Measurements from ENCODE around the gene GBE1. TPM values are rescaled to one million over a fixed set of nuclear protein-coding genes. Genes with fewer than 3 reads are reported as not detected.

The GBE1 gene
- 10.8 and 12.7 TPM in 2 replicates for total RNA-seq (2022)
- percentile 57 among the genes with signal in this experiment for Bru-seq, nascent RNA
- percentile 42 among the genes with signal in this experiment for BruChase-seq, experiment 1, labeled RNA remaining after a 6-hour chase
- BruChase-seq, experiment 2, labeled RNA remaining after a 2-hour chase, result percentile 42 among the genes with signal in this experiment
- long read RNA-seq, transcript GBE1-201 (16 exons, 3,461 nt), result major isoform, 7 of 11 reads
- long read RNA-seq, partial matches to known transcripts, result 3 of 11 reads
- long read RNA-seq, other reads (novel, unspliced or antisense), result 1 of 11 reads

DNA sequence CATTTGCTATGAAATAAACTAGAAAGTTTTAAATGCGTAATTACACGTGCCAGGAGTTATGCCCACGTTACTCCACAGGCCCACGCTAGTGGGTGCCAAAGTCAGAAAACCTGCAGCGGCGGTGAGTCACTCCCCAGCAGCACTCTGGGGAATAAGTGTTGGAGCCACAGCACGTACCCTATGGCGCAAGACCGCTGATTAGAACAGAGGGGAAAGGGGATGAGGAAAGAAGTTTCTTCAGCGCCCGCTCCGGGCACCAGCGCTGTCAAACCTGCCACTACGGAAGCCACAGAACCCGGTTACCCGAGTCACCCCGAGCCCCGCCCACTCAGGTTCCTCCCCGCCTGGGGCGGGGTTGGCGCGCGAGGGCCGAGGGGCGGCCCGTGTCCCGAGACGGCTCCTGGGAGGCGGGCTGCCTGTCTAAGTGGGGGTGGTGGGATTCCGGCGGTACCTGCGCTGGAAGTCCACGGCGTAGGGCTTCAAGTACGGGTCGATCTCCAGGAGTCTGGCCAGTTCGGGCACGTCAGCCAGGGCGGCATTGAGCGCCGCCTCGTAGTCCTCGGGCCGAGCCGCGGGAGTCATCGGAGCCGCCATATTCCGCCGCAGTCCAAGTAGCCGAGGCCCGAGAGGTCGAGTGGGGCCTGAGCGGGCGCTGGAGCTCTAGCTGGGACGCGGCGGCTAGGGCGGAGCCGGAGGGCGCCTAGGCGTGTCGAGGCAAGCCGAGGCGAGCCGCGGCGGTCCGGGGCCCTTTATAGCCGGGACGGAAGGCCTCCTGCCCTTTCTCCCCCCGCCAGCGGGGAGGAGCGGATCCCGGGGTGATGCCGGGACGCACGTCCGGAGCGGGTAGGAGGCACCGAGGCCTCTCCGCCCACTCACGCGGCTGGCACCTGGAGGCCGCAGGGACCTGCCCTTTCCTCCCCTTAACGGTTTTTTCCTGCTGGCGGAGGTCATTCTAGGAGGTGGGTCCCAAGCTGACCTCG is at the start of gene GBE1:
GBE1 (minus strand) TSS at position 722 of the 980 bp plus-strand sequence; CDS start at position 594, 128 bp downstream.
- Mint-ChIP-seq H3K9me3 (ENCODE audit: low read depth, unreplicated experiment) (no peaks in the 10 kb centered on the region), H3K36me3 (ENCODE audit: insufficient read depth, unreplicated experiment) (peaks cover 18% of the 10 kb centered on the region), H3K27ac (ENCODE audit: unreplicated experiment) (peak within 1 kb of the TSS; percentile 93), H3K4me1 (ENCODE audit: low read depth, unreplicated experiment) (peaks cover 17% of the 10 kb centered on the region), H3K27me3 (ENCODE audit: unreplicated experiment) (no peaks in the 10 kb centered on the region), H3K4me3 (ENCODE audit: low read depth, unreplicated experiment) (peak within 1 kb of the TSS; percentile 77)
- intact Hi-C loops (cut with micrococcal nuclease; ENCODE audit: unreplicated experiment), result loop anchor here (10.0 kb wide), 1 partner anchor 374 kb away; no protein-coding TSS in a partner anchor
- CTCF ChIA-PET, result interaction anchor here (1.5 kb wide), 1 partner anchor 44 kb away, joined by 4 read pairs; no protein-coding TSS in a partner anchor
- peak; percentile 93 for DNase-seq
- TF ChIP-seq, protein P1, sequence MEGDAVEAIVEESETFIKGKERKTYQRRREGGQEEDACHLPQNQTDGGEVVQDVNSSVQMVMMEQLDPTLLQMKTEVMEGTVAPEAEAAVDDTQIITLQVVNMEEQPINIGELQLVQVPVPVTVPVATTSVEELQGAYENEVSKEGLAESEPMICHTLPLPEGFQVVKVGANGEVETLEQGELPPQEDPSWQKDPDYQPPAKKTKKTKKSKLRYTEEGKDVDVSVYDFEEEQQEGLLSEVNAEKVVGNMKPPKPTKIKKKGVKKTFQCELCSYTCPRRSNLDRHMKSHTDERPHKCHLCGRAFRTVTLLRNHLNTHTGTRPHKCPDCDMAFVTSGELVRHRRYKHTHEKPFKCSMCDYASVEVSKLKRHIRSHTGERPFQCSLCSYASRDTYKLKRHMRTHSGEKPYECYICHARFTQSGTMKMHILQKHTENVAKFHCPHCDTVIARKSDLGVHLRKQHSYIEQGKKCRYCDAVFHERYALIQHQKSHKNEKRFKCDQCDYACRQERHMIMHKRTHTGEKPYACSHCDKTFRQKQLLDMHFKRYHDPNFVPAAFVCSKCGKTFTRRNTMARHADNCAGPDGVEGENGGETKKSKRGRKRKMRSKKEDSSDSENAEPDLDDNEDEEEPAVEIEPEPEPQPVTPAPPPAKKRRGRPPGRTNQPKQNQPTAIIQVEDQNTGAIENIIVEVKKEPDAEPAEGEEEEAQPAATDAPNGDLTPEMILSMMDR (IDR thresholded peaks at IDR 0.05; ENCODE audit: unreplicated experiment), result no peak
- BruUV-seq (replicated peaks), result no TSS peak

GRCh38 chr3:81808900-81809299 is 47.5 kb upstream of the GBE1 start:
- Mint-ChIP-seq H3K27ac (ENCODE audit: unreplicated experiment) (no peak overlapping the region), H3K9me3 (ENCODE audit: low read depth, unreplicated experiment) (peaks cover 3% of the 10 kb centered on the region), H3K36me3 (ENCODE audit: insufficient read depth, unreplicated experiment) (no peaks in the 10 kb centered on the region), H3K27me3 (ENCODE audit: unreplicated experiment) (no peaks in the 10 kb centered on the region), H3K4me1 (ENCODE audit: low read depth, unreplicated experiment) (no peaks in the 10 kb centered on the region), H3K4me3 (ENCODE audit: low read depth, unreplicated experiment) (no peak overlapping the region)
- intact Hi-C loops (cut with micrococcal nuclease; ENCODE audit: unreplicated experiment), result no loop called here
- CTCF ChIA-PET, result no interaction called here
- no peak for DNase-seq
- TF ChIP-seq, protein P1 (IDR thresholded peaks at IDR 0.05; ENCODE audit: unreplicated experiment), result no peak
- no TSS peak for BruUV-seq (replicated peaks)

DNA sequence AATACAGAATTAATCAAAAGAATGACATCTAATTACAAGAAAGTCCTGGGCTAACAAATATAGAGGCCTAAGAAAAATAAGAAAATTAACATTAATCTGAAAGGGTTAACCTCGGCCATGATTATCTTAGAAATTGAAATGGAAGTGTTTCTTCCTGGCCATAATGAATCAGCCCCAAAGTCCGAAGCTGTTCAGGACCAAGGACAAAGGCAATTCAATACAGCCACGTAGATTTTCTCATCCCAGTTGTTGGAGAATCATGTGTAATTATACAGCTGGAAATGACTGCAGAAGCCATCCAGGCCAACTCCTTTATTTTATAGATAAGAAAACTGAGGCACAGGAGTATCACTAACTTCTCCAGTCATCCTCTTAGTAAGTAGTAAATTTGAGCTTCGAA is 38.0 kb upstream of the GBE1 start:
- no peaks in the 10 kb centered on the region for H3K4me1 Mint-ChIP-seq (ENCODE audit: low read depth, unreplicated experiment)
- no TSS peak for BruUV-seq (replicated peaks)
- H3K9me3 Mint-ChIP-seq (ENCODE audit: low read depth, unreplicated experiment), result no peaks in the 10 kb centered on the region
- no peak overlapping the region for H3K4me3 Mint-ChIP-seq (ENCODE audit: low read depth, unreplicated experiment)
- H3K36me3 Mint-ChIP-seq (ENCODE audit: insufficient read depth, unreplicated experiment), result no peaks in the 10 kb centered on the region
- H3K27ac Mint-ChIP-seq (ENCODE audit: unreplicated experiment), result no peak overlapping the region
- no peaks in the 10 kb centered on the region for H3K27me3 Mint-ChIP-seq (ENCODE audit: unreplicated experiment)
- TF ChIP-seq, protein P1 (IDR thresholded peaks at IDR 0.05; ENCODE audit: unreplicated experiment), result no peak
- no peak for DNase-seq
- CTCF ChIA-PET, result no interaction called here
- intact Hi-C loops (cut with micrococcal nuclease; ENCODE audit: unreplicated experiment), result no loop called here

GRCh38 chr3:81793410-81793809 is 32.0 kb upstream of the GBE1 start:
- no peak overlapping the region for H3K27ac Mint-ChIP-seq (ENCODE audit: unreplicated experiment)
- no peak for DNase-seq
- TF ChIP-seq, protein P1 (IDR thresholded peaks at IDR 0.05; ENCODE audit: unreplicated experiment), result no peak
- no peaks in the 10 kb centered on the region for H3K9me3 Mint-ChIP-seq (ENCODE audit: low read depth, unreplicated experiment)
- CTCF ChIA-PET, result no interaction called here
- H3K4me1 Mint-ChIP-seq (ENCODE audit: low read depth, unreplicated experiment), result no peaks in the 10 kb centered on the region
- intact Hi-C loops (cut with micrococcal nuclease; ENCODE audit: unreplicated experiment), result no loop called here
- no peak overlapping the region for H3K4me3 Mint-ChIP-seq (ENCODE audit: low read depth, unreplicated experiment)
- BruUV-seq (replicated peaks), result no TSS peak
- no peaks in the 10 kb centered on the region for H3K36me3 Mint-ChIP-seq (ENCODE audit: insufficient read depth, unreplicated experiment)
- H3K27me3 Mint-ChIP-seq (ENCODE audit: unreplicated experiment), result no peaks in the 10 kb centered on the region
